HG02981 (cell line): ENCODE measurements around the gene KNL1.
A peak's percentile ranks its signal among the peaks of the same experiment; 100 is the strongest.
"Not testable (repeated sequence)": the region's sequence is repeated elsewhere in the genome, so short reads cannot be mapped to it uniquely, and the experiment has no call there.

Experiments used
- ATAC-seq: cut with Tn5 transposase; IDR thresholded peaks from one replicate; pipeline ENCODE4 v1.9.1; 2021; ENCODE audit warnings: mild to moderate bottlenecking, moderate library complexity; ENCODE audit not compliant: unreplicated experiment

Gene KNL1, protein sequence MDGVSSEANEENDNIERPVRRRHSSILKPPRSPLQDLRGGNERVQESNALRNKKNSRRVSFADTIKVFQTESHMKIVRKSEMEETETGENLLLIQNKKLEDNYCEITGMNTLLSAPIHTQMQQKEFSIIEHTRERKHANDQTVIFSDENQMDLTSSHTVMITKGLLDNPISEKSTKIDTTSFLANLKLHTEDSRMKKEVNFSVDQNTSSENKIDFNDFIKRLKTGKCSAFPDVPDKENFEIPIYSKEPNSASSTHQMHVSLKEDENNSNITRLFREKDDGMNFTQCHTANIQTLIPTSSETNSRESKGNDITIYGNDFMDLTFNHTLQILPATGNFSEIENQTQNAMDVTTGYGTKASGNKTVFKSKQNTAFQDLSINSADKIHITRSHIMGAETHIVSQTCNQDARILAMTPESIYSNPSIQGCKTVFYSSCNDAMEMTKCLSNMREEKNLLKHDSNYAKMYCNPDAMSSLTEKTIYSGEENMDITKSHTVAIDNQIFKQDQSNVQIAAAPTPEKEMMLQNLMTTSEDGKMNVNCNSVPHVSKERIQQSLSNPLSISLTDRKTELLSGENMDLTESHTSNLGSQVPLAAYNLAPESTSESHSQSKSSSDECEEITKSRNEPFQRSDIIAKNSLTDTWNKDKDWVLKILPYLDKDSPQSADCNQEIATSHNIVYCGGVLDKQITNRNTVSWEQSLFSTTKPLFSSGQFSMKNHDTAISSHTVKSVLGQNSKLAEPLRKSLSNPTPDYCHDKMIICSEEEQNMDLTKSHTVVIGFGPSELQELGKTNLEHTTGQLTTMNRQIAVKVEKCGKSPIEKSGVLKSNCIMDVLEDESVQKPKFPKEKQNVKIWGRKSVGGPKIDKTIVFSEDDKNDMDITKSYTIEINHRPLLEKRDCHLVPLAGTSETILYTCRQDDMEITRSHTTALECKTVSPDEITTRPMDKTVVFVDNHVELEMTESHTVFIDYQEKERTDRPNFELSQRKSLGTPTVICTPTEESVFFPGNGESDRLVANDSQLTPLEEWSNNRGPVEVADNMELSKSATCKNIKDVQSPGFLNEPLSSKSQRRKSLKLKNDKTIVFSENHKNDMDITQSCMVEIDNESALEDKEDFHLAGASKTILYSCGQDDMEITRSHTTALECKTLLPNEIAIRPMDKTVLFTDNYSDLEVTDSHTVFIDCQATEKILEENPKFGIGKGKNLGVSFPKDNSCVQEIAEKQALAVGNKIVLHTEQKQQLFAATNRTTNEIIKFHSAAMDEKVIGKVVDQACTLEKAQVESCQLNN (N-terminal part only)

DNA sequence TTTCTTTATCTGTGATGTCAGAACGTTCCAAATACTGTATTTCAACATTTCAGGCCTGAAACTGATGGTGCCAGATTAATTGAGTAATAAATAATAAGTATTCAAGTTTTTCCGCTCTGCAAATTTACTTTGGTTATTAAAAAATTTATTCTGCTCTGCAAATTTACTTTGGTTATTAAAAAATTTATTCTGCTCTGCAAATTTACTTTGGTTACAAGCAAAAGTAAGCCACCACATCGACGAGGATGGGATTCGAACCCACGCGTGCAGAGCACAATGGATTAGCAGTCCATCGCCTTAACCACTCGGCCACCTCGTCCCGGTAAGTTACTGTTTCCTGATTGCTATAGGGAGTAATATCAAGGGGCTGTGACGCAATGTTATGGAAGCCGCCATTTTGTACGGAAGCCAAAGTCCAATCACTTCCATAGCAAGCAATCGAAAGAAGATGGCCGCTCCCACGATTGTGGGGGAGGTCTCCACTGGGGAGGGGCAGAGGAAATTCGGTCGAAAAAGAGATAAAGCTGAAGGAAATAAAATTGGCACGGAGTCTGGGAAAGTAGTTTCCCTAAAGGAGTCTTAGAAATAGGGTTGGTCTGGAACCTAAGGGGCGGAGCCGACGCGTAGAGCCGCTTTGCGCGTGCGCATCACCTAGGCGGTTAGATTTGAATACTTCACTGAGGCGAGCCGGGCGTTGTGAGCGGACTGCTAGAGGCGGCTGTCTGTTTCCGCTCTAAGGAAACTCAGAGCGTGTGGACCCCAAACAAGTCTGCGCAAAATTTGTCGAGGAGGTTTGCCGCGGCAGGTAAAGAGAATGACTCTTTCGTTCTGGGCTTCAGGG is at the start of gene KNL1:
Gene KNL1 (plus strand): TSS at position 662 of the 841 bp plus-strand sequence. CDS start 8,683 bp downstream, outside the sequence.
- peak; percentile 66 for ATAC-seq

- no peak for ATAC-seq
These were observed 48.6 kb upstream of the KNL1 start for GRCh38 chr15:40545457-40545856.

- ATAC-seq, result no peak
These were observed 45.4 kb upstream of the KNL1 start for GRCh38 chr15:40548610-40549009.

- ATAC-seq, result no peak
These were observed 44.2 kb upstream of the KNL1 start for GRCh38 chr15:40549894-40550293.

- ATAC-seq, result peak; percentile 78
These were observed 43.6 kb upstream of the KNL1 start for GRCh38 chr15:40550341-40551037.

DNA sequence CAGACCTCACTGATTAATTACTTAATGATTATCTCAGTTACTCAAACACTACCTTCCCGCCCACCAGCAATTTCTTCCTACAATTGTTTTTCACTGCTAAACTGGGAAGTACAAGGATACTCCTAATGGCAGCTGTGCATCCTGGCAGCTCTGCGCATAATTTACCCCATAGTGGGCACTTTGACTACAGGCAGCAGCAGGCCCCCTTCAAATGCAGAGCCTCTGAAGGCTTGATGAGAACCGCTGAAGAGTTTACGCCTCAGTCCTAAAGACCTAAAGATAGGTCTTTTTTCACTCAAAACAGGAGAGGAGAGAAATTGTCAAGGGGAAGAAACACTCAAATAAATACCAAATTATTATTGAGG is 39.9 kb upstream of the KNL1 start:
- ATAC-seq, result no peak

GRCh38 chr15:40555876-40556275 is 38.2 kb upstream of the KNL1 start:
- no peak for ATAC-seq

GRCh38 chr15:40558952-40559742 is 34.9 kb upstream of the KNL1 start:
- ATAC-seq, result no peak

- no peak for ATAC-seq
These were observed 31.4 kb upstream of the KNL1 start for GRCh38 chr15:40562691-40563090.

GRCh38 chr15:40563426-40563825 is 30.6 kb upstream of the KNL1 start:
- ATAC-seq, result no peak

GRCh38 chr15:40564591-40565332 is 29.3 kb upstream of the KNL1 start, which contains the start of gene CCDC32:
CCDC32 (minus strand) TSS chr15:40565042; CDS start chr15:40563015, 2,027 bp downstream.
- ATAC-seq, result peak; percentile 96

GRCh38 chr15:40565333-40566238 is 28.5 kb upstream of the KNL1 start:
- ATAC-seq, result no peak

DNA sequence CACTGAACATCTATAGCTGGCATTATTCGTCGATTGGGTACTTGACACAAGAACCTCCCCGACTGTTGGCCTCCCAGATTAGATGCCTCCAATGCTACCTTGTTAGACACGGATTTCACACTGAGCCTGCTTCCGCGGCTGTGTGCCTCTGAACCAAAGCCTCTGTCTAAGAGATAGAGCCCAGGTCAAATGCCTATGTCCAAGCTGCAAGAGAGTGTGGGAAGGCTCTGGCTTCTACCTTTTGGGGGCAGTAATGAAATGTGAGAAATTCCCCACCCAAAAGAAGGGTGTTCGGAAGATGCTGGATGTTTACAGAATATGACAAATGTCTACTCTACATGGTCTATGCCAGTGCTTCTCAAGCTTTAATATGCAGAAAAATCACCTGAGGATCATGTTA is 26.9 kb upstream of the KNL1 start:
- ATAC-seq, result no peak

- no peak for ATAC-seq
These were observed 24.7 kb upstream of the KNL1 start, which contains the start of gene RPUSD2 for GRCh38 chr15:40569129-40569953. RPUSD2 (plus strand) TSS chr15:40569299; CDS start chr15:40569338, 39 bp downstream.

DNA sequence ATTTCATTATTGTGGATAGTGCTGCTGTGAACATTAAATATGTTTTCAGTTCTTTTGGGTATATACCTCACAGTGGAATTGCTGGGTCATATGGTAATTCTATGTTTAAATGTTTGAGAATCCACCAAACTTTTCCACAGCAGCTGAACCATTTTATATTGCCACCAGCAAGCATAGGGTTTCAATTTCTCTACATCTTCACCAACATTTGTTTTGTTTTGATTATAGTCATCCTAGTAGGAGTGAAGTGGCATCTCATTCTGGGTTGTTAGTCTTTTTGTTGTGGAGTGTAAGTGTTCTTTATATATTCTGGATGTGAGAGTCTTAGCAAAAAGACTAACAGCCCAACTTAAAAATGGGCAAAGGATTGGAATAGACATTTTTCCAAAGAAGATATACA is 18.9 kb upstream of the KNL1 start:
- ATAC-seq, result no peak

DNA sequence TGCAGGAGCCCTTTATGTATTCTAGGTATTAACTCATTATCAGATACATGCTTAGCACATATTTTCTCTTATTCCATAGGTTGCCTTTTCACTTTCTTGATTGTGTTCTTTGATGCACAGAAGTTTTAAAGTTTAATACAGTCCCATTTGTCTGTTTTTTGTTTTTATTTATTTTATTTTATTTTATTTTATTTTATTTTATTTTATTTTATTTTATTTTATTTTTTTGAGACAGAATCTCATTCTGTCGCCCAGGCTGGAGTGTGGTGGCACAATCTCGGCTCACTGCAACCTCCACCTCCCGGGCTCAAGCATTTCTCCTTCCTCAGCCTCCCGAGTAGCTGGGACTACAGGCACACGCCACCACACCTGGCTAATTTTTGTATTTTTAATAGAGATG is 17.1 kb upstream of the KNL1 start:
- not testable (repeated sequence) for ATAC-seq
